HL-60 (cell line): ENCODE results near the gene IL33.

ENCODE experiments used
- DNase-seq, 2 experiments: peaks; one replicate each; pipeline ENCODE4 v3.0.0-alpha.2; 2010 to 2020; ENCODE audit warnings: low read depth in 1 of 2, low spot score in 1 of 2
- H3K27ac ChIP-seq: fragments of 250-450 bp; sonication (Bioruptor Pico); replicated peaks from 2 replicates; pipeline ENCODE4 v1.5.1; 2020; ENCODE audit warnings: mild to moderate bottlenecking, moderate library complexity
- H3K27me3 ChIP-seq: fragments of 250-450 bp; sonication (Bioruptor Pico); 2 replicates; pipeline ENCODE4 v1.5.1; 2021; ENCODE audit warnings: mild to moderate bottlenecking, moderate library complexity; ENCODE audit not compliant: insufficient read depth, poor library complexity, severe bottlenecking
- H3K4me3 ChIP-seq: replicated peaks from 2 replicates; pipeline ENCODE4 v1.5.1; 2011; ENCODE audit warnings: mild to moderate bottlenecking, control low read depth, low read length; ENCODE audit not compliant: insufficient read depth
- GABPA ChIP-seq: IDR thresholded peaks from 2 replicates; pipeline ENCODE4 v1.6.1; 2012; ENCODE audit warnings: low read depth
- POLR2AphosphoS5 ChIP-seq: IDR thresholded peaks from 2 replicates; pipeline ENCODE4 v1.6.1; 2012; ENCODE audit warnings: low read depth
- REST ChIP-seq: IDR thresholded peaks from 2 replicates; pipeline ENCODE4 v1.6.1; 2012; ENCODE audit warnings: low read depth; ENCODE audit not compliant: insufficient replicate concordance
- SPI1 ChIP-seq: IDR thresholded peaks from 2 replicates; pipeline ENCODE4 v1.6.1; 2012; ENCODE audit warnings: low read depth, mild to moderate bottlenecking, borderline replicate concordance
- TF ChIP-seq, protein P1 (sequence below): IDR thresholded peaks from one replicate; pipeline ENCODE4 v1.5.1; 2011; ENCODE audit warnings: low read length, control low read depth, inconsistent platforms; ENCODE audit not compliant: insufficient read depth

The IL33 gene

DNA sequence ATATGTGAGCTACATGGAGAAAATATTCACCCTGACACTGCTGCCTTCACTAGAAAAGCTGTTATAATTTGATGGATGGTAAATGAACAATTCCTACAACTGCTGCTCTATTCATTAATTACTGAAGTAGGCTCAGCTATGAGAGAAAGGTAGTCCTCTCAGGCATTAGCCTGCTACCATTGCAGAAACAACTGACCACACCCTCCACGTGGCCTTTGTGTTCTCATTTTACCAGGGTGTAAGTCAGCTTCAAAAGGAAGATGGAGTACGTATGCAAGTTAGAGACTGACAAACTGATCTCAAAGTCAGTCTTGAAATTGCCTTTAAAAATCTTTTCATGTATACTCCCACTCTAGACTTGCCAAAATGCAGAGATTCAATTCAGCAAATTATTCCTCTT lies 86.3 kb downstream of the IL33 start:
- no peak overlapping the region for H3K4me3 ChIP-seq
- H3K27me3 ChIP-seq, result no peaks in the 10 kb centered on the region
- no peak overlapping the region for H3K27ac ChIP-seq
- no peak for TF ChIP-seq SPI1
- no peak for TF ChIP-seq GABPA
- TF ChIP-seq, protein P1, sequence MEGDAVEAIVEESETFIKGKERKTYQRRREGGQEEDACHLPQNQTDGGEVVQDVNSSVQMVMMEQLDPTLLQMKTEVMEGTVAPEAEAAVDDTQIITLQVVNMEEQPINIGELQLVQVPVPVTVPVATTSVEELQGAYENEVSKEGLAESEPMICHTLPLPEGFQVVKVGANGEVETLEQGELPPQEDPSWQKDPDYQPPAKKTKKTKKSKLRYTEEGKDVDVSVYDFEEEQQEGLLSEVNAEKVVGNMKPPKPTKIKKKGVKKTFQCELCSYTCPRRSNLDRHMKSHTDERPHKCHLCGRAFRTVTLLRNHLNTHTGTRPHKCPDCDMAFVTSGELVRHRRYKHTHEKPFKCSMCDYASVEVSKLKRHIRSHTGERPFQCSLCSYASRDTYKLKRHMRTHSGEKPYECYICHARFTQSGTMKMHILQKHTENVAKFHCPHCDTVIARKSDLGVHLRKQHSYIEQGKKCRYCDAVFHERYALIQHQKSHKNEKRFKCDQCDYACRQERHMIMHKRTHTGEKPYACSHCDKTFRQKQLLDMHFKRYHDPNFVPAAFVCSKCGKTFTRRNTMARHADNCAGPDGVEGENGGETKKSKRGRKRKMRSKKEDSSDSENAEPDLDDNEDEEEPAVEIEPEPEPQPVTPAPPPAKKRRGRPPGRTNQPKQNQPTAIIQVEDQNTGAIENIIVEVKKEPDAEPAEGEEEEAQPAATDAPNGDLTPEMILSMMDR, result no peak
- no peak for TF ChIP-seq POLR2AphosphoS5
- no peak for TF ChIP-seq REST
- no peak for DNase-seq

GRCh38 chr9:6302417-6302816 lies 86.8 kb downstream of the IL33 start:
- no peak for TF ChIP-seq GABPA
- TF ChIP-seq SPI1, result no peak
- no peak for TF ChIP-seq POLR2AphosphoS5
- TF ChIP-seq, protein P1, result no peak
- no peak for TF ChIP-seq REST
- no peaks in the 10 kb centered on the region for H3K27me3 ChIP-seq
- no peak for DNase-seq
- H3K27ac ChIP-seq, result no peak overlapping the region
- no peak overlapping the region for H3K4me3 ChIP-seq

DNA sequence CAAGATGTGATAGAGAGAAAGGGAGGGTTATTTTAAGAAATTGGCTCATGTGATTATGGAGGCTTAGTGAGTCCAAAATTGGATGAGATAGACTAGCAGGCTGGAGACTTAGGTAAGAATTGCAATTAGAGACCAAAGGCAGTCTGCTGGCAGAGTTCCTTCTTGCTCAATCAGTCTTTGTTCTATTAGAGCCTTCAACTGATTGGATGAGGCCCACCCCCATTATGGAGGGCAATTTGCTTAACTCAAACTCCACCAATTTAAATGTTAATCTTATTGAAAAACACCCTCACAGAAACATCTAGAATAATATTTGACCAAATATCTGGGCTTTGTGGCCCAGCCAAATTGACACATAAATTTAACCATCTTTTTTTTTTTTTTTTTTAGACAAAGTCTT lies 88.6 kb downstream of the IL33 start:
- TF ChIP-seq REST (no peak), POLR2AphosphoS5 (no peak), SPI1 (no peak), GABPA (no peak)
- TF ChIP-seq, protein P1, result no peak
- Histone ChIP-seq H3K27me3 (no peaks in the 10 kb centered on the region), H3K27ac (no peak overlapping the region), H3K4me3 (no peak overlapping the region)
- no peak for DNase-seq
